GM21381 (cell line): ENCODE data around the gene HOXB6.

Experiments
- ATAC-seq: cut with Tn5 transposase; IDR thresholded peaks from one replicate; pipeline ENCODE4 v1.9.1; 2021; ENCODE audit warnings: mild to moderate bottlenecking, moderate library complexity; ENCODE audit not compliant: unreplicated experiment

Gene HOXB6

GRCh38 chr17:48636177-48637018 is 31.6 kb upstream of the HOXB6 start:
- ATAC-seq, result no peak

GRCh38 chr17:48634493-48635208 is 29.9 kb upstream of the HOXB6 start:
- ATAC-seq, result no peak

- no peak for ATAC-seq
Observed at GRCh38 chr17:48633266-48633677, 28.5 kb upstream of the HOXB6 start.

GRCh38 chr17:48632579-48633265 is 27.9 kb upstream of the HOXB6 start:
- no peak for ATAC-seq

GRCh38 chr17:48631693-48632578 is 27.1 kb upstream of the HOXB6 start:
- ATAC-seq, result no peak

- no peak for ATAC-seq
Observed at GRCh38 chr17:48630925-48631692, 26.3 kb upstream of the HOXB6 start.

GRCh38 chr17:48630009-48630924 is 25.5 kb upstream of the HOXB6 start:
- no peak for ATAC-seq

- ATAC-seq, result no peak
Observed at GRCh38 chr17:48629411-48629759, 24.6 kb upstream of the HOXB6 start.

- ATAC-seq, result no peak
Observed at GRCh38 chr17:48628649-48629410, 24.0 kb upstream of the HOXB6 start.

GRCh38 chr17:48627623-48628521 is 23.1 kb upstream of the HOXB6 start:
- no peak for ATAC-seq

- ATAC-seq, result no peak
Observed at GRCh38 chr17:48627118-48627597, 22.4 kb upstream of the HOXB6 start.

GRCh38 chr17:48626245-48627117 is 21.7 kb upstream of the HOXB6 start, which contains the start of gene HOXB9:
HOXB9 (minus strand) TSS chr17:48626358; CDS start chr17:48626269, 89 bp downstream.
- no peak for ATAC-seq

- ATAC-seq, result no peak
Observed at GRCh38 chr17:48625495-48626244, 20.9 kb upstream of the HOXB6 start.

- no peak for ATAC-seq
Observed at GRCh38 chr17:48624544-48625494, 20.0 kb upstream of the HOXB6 start.
